ENCODE results near the gene ZDHHC3. TPM values are rescaled to one million over a fixed set of nuclear protein-coding genes. Genes with fewer than 3 reads are reported as not detected.

ZDHHC3 gene
- total and polyA plus RNA-seq, 8 donors: 11.4 to 28.3 (median 18.7) TPM

DNA sequence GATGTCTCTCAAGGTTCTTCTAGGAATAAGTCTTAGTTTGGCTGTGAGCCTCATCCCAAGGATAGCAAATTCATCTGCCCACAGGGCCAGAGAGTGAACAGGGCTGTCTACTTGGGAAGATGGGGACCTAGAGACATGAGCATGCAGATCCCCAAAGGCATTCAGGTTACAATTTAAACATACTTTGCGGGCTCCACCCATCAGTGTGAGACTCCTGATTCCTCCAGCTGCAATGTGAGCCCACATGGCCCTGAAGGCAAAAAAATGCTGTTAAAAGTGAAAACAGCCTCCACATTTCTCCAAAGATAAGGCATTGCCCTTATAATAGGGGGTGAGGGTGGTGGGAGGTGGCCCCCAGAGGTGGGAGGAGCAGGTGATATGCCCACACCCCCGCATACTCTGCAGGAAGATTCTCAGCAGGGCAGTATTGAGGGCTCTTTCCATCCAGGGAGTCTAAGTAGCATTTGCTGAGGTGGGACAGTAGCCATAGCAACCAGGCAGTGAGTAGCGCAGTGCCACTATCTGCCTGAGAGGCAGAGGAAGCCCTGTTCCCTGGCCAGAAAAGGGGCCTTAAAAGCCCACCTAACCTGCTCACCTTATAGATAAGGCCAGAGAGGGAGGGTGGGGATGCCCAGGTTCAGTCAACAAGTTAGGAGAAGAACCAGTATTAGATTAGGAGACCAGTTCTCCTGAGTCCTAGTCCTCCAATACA lies 70.4 kb downstream of the ZDHHC3 start:
- TF ChIP-seq, protein P1, sequence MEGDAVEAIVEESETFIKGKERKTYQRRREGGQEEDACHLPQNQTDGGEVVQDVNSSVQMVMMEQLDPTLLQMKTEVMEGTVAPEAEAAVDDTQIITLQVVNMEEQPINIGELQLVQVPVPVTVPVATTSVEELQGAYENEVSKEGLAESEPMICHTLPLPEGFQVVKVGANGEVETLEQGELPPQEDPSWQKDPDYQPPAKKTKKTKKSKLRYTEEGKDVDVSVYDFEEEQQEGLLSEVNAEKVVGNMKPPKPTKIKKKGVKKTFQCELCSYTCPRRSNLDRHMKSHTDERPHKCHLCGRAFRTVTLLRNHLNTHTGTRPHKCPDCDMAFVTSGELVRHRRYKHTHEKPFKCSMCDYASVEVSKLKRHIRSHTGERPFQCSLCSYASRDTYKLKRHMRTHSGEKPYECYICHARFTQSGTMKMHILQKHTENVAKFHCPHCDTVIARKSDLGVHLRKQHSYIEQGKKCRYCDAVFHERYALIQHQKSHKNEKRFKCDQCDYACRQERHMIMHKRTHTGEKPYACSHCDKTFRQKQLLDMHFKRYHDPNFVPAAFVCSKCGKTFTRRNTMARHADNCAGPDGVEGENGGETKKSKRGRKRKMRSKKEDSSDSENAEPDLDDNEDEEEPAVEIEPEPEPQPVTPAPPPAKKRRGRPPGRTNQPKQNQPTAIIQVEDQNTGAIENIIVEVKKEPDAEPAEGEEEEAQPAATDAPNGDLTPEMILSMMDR (IDR thresholded peaks at IDR 0.05): no peak
- Histone ChIP-seq H3K36me3 (no peaks in the 10 kb centered on the region), H3K4me3 (no peak overlapping the region), H3K4me1 (no peaks in the 10 kb centered on the region), H3K27me3 (no peaks in the 10 kb centered on the region), H3K9me3 (no peaks in the 10 kb centered on the region), H3K27ac (no peak overlapping the region)
- 70 to 79% methylated on average over 3 of the region's 3 CpGs for WGBS, 2 donors
- FAIRE-seq (no peak), DNase-seq (no peak), ATAC-seq (no peak)
- intact Hi-C loops (cut with DNase I): no loop called here

DNA sequence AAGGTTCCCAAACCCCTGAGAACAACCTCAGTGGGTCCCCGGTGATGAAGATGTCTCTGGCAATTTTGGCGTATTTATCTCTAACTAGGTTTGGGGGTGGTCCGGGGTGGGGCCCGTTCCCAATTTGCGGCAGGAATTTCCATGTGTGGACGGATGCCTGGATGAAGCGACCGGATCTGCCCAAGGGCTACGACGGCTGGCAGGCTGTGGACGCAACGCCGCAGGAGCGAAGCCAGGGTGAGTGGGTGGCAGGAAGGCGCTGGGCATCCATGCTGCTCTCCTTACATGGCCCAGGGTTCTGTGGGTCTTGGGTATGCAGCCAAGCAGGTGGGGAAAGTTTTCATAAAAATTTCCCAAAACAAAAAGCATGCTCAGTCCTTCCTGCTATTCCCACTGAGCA lies 72.2 kb downstream of the ZDHHC3 start:
- H3K4me1 ChIP-seq: no peaks in the 10 kb centered on the region
- H3K27me3 ChIP-seq: no peaks in the 10 kb centered on the region
- ATAC-seq: no peak
- TF ChIP-seq, protein P1 (IDR thresholded peaks at IDR 0.05): no peak
- intact Hi-C loops (cut with DNase I): no loop called here
- H3K4me3 ChIP-seq: no peak overlapping the region
- no peaks in the 10 kb centered on the region for H3K36me3 ChIP-seq
- DNase-seq: no peak
- WGBS, 2 donors: 82 to 88% methylated on average over 15 of the region's 15 CpGs
- no peaks in the 10 kb centered on the region for H3K9me3 ChIP-seq
- no peak overlapping the region for H3K27ac ChIP-seq
- FAIRE-seq: no peak

DNA sequence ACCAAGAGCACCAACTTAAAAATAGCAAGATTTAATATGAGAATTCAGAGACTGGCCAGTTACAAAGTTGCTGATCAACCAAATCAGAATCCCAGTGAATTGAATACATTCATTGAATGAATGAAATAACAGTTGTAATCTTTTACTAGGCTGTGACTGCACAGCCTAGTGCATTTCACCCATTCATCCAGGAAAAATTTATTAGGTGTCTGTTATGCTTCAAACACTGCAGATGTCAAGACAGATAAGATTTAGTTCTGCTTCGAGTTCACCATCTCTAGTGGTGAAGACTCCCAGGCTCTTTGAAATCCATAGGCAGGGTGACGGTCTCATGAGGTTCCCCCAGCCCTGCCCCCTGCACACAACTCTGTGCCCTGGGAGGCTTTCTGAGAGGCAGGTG lies 72.7 kb downstream of the ZDHHC3 start:
- intact Hi-C loops (cut with DNase I): no loop called here
- no peak for ATAC-seq
- no peaks in the 10 kb centered on the region for H3K36me3 ChIP-seq
- TF ChIP-seq, protein P1 (IDR thresholded peaks at IDR 0.05): no peak
- H3K9me3 ChIP-seq: no peaks in the 10 kb centered on the region
- H3K4me1 ChIP-seq: no peaks in the 10 kb centered on the region
- no peak overlapping the region for H3K27ac ChIP-seq
- no peak overlapping the region for H3K4me3 ChIP-seq
- no peaks in the 10 kb centered on the region for H3K27me3 ChIP-seq
- 30 to 49% methylated on average over 2 of the region's 2 CpGs for WGBS, 2 donors
- DNase-seq: no peak
- FAIRE-seq: no peak

DNA sequence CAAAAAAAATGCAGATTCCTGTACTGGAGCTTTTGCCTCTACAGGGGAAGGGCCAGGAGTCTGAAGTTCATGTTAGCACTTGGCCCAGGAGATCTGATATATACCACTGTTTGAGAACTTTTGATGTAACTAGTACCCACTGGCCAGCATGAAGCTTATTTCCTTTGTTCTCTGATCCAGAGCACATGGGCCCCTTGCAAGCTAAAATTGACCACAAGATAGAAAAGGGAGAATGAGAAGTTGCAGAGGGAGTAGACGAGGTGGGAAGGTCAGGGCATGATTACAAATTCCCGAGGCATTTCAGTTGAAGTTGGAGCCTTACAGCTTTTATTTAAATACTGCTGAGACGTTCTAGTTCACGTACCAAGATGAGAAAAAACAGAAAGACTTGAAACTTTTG lies 73.3 kb downstream of the ZDHHC3 start:
- no peak for FAIRE-seq
- intact Hi-C loops (cut with DNase I): no loop called here
- Histone ChIP-seq H3K36me3 (no peaks in the 10 kb centered on the region), H3K27me3 (no peaks in the 10 kb centered on the region), H3K9me3 (no peaks in the 10 kb centered on the region), H3K4me1 (no peaks in the 10 kb centered on the region), H3K4me3 (no peak overlapping the region), H3K27ac (no peak overlapping the region)
- no peak for ATAC-seq
- TF ChIP-seq, protein P1 (IDR thresholded peaks at IDR 0.05): no peak
- DNase-seq: no peak
- WGBS, 2 donors: 39 to 56% methylated on average over 4 of the region's 4 CpGs

DNA sequence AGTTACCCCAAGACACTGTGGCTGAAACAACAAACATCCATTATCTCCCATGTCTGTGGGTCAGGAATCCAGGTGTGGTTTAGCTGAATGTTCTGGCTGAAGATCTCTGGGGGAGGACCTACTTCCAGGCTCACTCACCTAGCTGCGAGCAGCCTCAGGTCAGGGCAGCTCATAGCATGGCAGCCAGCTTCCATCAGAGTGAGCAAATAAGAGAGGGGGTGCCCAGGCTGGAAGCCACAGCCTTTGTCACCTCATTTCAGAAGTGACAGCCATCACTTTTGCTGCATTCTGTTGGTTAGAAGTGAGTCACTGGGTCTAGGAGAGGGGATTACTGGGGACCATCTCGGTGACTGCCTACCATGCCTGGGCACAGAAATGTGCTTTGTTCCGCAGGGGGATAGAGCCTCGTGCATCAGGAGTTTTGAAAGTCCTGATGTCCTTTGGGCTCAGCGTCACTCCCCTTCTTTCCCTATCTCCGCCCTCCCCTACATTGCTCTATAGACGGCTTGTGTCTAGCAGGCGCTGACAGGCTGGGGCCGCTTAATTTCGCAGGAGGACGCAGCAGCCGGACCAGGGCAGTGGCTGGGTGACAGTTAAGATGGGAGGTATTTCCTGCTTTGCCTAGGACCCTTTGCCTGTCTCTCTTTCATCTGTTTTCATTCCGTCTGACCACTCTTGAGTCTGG lies 76.1 kb downstream of the ZDHHC3 start:
- no peak for FAIRE-seq
- H3K27ac ChIP-seq: no peak overlapping the region
- ATAC-seq: no peak
- no peaks in the 10 kb centered on the region for H3K9me3 ChIP-seq
- DNase-seq: no peak
- H3K4me3 ChIP-seq: no peak overlapping the region
- H3K27me3 ChIP-seq: no peaks in the 10 kb centered on the region
- no peaks in the 10 kb centered on the region for H3K36me3 ChIP-seq
- WGBS, 2 donors: 55 to 65% methylated on average over 13 of the region's 13 CpGs
- TF ChIP-seq, protein P1 (IDR thresholded peaks at IDR 0.05): no peak
- intact Hi-C loops (cut with DNase I): no loop called here
- H3K4me1 ChIP-seq: no peaks in the 10 kb centered on the region
